ENCODE results near the gene TBKBP1. TPM values are rescaled to one million over a fixed set of nuclear protein-coding genes. Genes with fewer than 3 reads are reported as not detected.

Gene TBKBP1
- total RNA-seq, 1 experiment from 2014 or later: 33.2 TPM

GRCh38 chr17:47652570-47652969 is 41.4 kb upstream of the TBKBP1 start:
- Histone ChIP-seq H2BK5ac (ENCODE audit: insufficient read length, low read length) (no peak overlapping the region), H3K4me2 (ENCODE audit: insufficient read depth, insufficient read length, low read length) (no peak overlapping the region), H2AFZ (ENCODE audit: low read length) (no peak overlapping the region), H3K23ac (ENCODE audit: insufficient read length, low read depth, low read length) (no peak overlapping the region), H3K14ac (ENCODE audit: insufficient read depth, low read length) (no peak overlapping the region), H2AK5ac (ENCODE audit: insufficient read length, low read length) (no peak overlapping the region), H3K9ac (ENCODE audit: extremely low read depth, insufficient read length, low read length) (no peak overlapping the region), H3K56ac (ENCODE audit: insufficient read length, low read depth, low read length) (no peak overlapping the region), H2BK120ac (ENCODE audit: low read depth, low read length, poor library complexity, severe bottlenecking) (no peak overlapping the region), H3K9me3 (ENCODE audit: control insufficient read depth, low read depth, low read length) (no peaks in the 10 kb centered on the region), H3K27ac (ENCODE audit: insufficient read length, low read depth, low read length) (no peak overlapping the region), H2BK15ac (ENCODE audit: low read depth, low read length) (no peak overlapping the region), H3T11ph (ENCODE audit: low read length) (no peak overlapping the region), H4K8ac (replicated peaks; ENCODE audit: insufficient read length, low read depth, low read length) (no peak overlapping the region), H3K4me1 (ENCODE audit: insufficient read depth, low read length) (no peaks in the 10 kb centered on the region), H4K91ac (ENCODE audit: insufficient read length, low read depth, low read length) (no peak overlapping the region), H3K4ac (ENCODE audit: low read depth, low read length) (no peak overlapping the region), H3K79me1 (ENCODE audit: insufficient read depth, low read depth, low read length, poor library complexity, severe bottlenecking) (peaks cover 9% of the 10 kb centered on the region), H2BK12ac (ENCODE audit: insufficient read length, low read depth, low read length) (no peak overlapping the region), H3K18ac (ENCODE audit: insufficient read length, low read depth, low read length) (no peak overlapping the region), H3K27me3 (ENCODE audit: insufficient read depth, low read length) (no peaks in the 10 kb centered on the region), H3K79me2 (ENCODE audit: insufficient read depth, low read length) (peaks cover 29% of the 10 kb centered on the region), H4K20me1 (ENCODE audit: control insufficient read depth, insufficient read depth, insufficient read length) (no peaks in the 10 kb centered on the region), H2BK20ac (ENCODE audit: low read depth, low read length, poor library complexity, severe bottlenecking) (no peak overlapping the region), H4K5ac (ENCODE audit: insufficient read length, low read depth, low read length) (no peak overlapping the region), H3K23me2 (ENCODE audit: insufficient read length, low read depth, low read length, poor library complexity, severe bottlenecking) (peaks cover 14% of the 10 kb centered on the region)
- H3K4me3 Mint-ChIP-seq: peak overlapping the region in 1 of 2 experiments; percentile 89; a peak in 2 of 5 replicates
- no peak for DNase-seq
- peak overlapping the region in 2 of 3 experiments; percentile 23 to 68; a peak in 2 of 7 replicates for H3K27ac Mint-ChIP-seq
- H3K4me1 Mint-ChIP-seq: peaks cover 34 to 42% of the 10 kb centered on the region in 2 experiments
- H3K27me3 Mint-ChIP-seq (ENCODE audit: low read depth): no peaks in the 10 kb centered on the region
- H3K9me3 Mint-ChIP-seq: no peaks in the 10 kb centered on the region; a peak in 1 of 5 replicates
- no CpG with 5 or more reads among the region's 6 CpGs for WGBS (ENCODE audit: extremely low coverage, insufficient read length, low lambda C conversion rate)
- no peak for TF ChIP-seq CTCF (conservative IDR thresholded peaks at IDR 0.05)
- H3K36me3 Mint-ChIP-seq (ENCODE audit: insufficient read depth in 1 of 3, low read depth in 3 of 3): peaks cover 59 to 69% (median 65%) of the 10 kb centered on the region in 3 experiments

All from H9 (cell line).